ENCODE measurements around the gene RHOB. TPM values are rescaled to one million over a fixed set of nuclear protein-coding genes. Genes with fewer than 3 reads are reported as not detected.

The RHOB gene
- total RNA-seq, 2 donors from 2014 or later: 391 to 554 TPM

DNA sequence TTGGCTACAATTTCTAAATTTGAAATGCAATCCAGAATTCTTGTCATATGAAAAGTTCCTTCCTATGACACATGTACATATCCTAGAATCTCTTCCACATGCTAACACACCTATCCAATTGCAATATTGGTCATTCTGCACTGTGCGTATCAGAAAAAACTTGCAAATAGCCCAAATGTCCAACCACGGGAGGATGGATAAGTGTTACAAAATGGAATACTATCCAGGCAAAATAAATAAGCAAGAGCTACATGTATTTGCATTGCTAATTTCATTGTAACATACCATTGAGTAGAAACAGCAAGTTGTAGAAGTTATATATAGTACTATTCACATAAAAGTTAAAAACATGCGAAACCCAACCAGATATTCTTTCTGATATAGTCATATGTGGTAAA lies 15.6 kb upstream of the RHOB start:
- Histone ChIP-seq H3K27me3 (replicated peaks; ENCODE audit: insufficient read depth) (no peaks in the 10 kb centered on the region), H3K27ac (no peak overlapping the region), H3K36me3 (no peaks in the 10 kb centered on the region), H3K9me3 (no peaks in the 10 kb centered on the region), H3K4me1 (replicated peaks) (no peaks in the 10 kb centered on the region), H3K4me3 (no peak overlapping the region)
- TF ChIP-seq POLR2A (IDR thresholded peaks at IDR 0.05) (no peak), POLR2AphosphoS5 (IDR thresholded peaks at IDR 0.05) (no peak)
- TF ChIP-seq, protein P1, sequence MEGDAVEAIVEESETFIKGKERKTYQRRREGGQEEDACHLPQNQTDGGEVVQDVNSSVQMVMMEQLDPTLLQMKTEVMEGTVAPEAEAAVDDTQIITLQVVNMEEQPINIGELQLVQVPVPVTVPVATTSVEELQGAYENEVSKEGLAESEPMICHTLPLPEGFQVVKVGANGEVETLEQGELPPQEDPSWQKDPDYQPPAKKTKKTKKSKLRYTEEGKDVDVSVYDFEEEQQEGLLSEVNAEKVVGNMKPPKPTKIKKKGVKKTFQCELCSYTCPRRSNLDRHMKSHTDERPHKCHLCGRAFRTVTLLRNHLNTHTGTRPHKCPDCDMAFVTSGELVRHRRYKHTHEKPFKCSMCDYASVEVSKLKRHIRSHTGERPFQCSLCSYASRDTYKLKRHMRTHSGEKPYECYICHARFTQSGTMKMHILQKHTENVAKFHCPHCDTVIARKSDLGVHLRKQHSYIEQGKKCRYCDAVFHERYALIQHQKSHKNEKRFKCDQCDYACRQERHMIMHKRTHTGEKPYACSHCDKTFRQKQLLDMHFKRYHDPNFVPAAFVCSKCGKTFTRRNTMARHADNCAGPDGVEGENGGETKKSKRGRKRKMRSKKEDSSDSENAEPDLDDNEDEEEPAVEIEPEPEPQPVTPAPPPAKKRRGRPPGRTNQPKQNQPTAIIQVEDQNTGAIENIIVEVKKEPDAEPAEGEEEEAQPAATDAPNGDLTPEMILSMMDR (IDR thresholded peaks at IDR 0.05): no peak
- intact Hi-C loops (cut with DNase I): no loop called here
- 94% methylated on average over 3 of the region's 3 CpGs for WGBS
- DNase-seq (ENCODE audit: low spot score): no peak

DNA sequence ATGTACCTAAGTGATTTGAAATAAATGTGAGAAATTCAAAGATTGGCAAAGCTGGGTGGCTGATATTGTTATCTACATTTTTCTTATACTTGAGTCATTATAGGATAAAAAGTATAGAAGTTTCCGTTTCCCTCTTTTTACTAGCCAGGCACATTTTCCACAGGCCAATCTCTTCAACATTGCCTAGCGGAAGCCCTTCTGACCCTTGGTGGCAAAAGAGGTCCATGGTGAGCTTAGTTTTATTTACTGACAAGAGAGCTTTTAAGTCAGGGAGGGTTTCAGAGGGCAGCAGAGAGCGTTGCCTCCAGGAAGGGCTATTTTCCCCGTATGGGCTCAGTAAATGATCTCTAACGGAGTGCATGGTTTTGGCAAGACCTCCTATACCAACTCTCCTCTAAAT lies 15.1 kb upstream of the RHOB start:
- Histone ChIP-seq H3K9me3 (no peaks in the 10 kb centered on the region), H3K27me3 (replicated peaks; ENCODE audit: insufficient read depth) (no peaks in the 10 kb centered on the region), H3K4me1 (replicated peaks) (no peaks in the 10 kb centered on the region), H3K27ac (no peak overlapping the region), H3K36me3 (no peaks in the 10 kb centered on the region), H3K4me3 (no peak overlapping the region)
- 73% methylated on average over 5 of the region's 5 CpGs for WGBS
- no peak for DNase-seq (ENCODE audit: low spot score)
- TF ChIP-seq, protein P1 (IDR thresholded peaks at IDR 0.05): no peak
- TF ChIP-seq POLR2A (IDR thresholded peaks at IDR 0.05) (no peak), POLR2AphosphoS5 (IDR thresholded peaks at IDR 0.05) (no peak)
- intact Hi-C loops (cut with DNase I): no loop called here

DNA sequence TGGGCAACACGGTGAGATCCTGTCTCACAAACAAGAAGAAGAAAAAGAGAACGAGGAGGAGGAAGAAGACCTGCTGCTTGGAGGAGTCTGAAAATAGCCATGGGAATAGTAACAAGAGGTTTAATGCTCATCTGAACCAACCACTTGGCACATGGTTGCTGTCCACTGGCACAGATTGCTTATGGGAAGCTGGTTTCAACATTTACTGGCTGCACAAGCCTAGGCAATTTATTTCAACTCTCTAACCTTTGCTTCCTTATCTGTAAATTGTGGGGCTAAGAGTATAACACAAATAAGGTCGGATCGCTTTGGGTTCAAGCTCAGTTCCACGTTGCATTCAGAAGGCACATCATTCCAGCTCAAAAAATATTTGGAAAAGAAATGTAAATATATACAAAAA lies 14.2 kb upstream of the RHOB start:
- H3K36me3 ChIP-seq: no peaks in the 10 kb centered on the region
- H3K4me3 ChIP-seq: no peak overlapping the region
- no peaks in the 10 kb centered on the region for H3K9me3 ChIP-seq
- H3K27ac ChIP-seq: no peak overlapping the region
- 81% methylated on average over 5 of the region's 5 CpGs for WGBS
- TF ChIP-seq, protein P1 (IDR thresholded peaks at IDR 0.05): no peak
- TF ChIP-seq POLR2AphosphoS5 (IDR thresholded peaks at IDR 0.05): peak; percentile 22
- no peak for TF ChIP-seq POLR2A (IDR thresholded peaks at IDR 0.05)
- no peaks in the 10 kb centered on the region for H3K27me3 ChIP-seq (replicated peaks; ENCODE audit: insufficient read depth)
- intact Hi-C loops (cut with DNase I): no loop called here
- H3K4me1 ChIP-seq (replicated peaks): no peaks in the 10 kb centered on the region
- no peak for DNase-seq (ENCODE audit: low spot score)

DNA sequence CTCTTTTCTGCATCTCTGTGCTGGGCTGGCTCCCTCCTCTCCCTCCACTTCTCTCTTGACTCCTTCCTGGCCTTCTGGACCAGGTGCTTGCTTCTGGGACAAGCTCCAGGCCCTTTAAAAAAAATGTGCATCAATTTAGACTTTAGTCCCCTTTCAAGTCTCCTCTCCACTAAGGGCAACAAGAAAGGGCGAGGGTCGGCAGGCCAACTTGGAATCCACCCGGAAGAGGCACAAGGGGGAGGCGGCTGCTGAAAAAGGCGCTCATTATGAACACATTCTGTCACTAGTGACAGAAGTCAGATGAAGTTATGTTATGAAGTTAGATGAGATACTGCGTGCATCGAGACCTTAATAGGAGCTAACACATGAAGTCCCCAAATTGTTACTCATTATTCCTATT lies 13.6 kb upstream of the RHOB start:
- no peaks in the 10 kb centered on the region for H3K27me3 ChIP-seq (replicated peaks; ENCODE audit: insufficient read depth)
- intact Hi-C loops (cut with DNase I): no loop called here
- WGBS: 96% methylated on average over 7 of the region's 7 CpGs
- no peaks in the 10 kb centered on the region for H3K36me3 ChIP-seq
- no peak for DNase-seq (ENCODE audit: low spot score)
- H3K4me1 ChIP-seq (replicated peaks): no peaks in the 10 kb centered on the region
- no peaks in the 10 kb centered on the region for H3K9me3 ChIP-seq
- H3K4me3 ChIP-seq: no peak overlapping the region
- H3K27ac ChIP-seq: no peak overlapping the region
- TF ChIP-seq, protein P1 (IDR thresholded peaks at IDR 0.05): no peak
- no peak for TF ChIP-seq POLR2AphosphoS5 (IDR thresholded peaks at IDR 0.05)
- TF ChIP-seq POLR2A (IDR thresholded peaks at IDR 0.05): no peak

DNA sequence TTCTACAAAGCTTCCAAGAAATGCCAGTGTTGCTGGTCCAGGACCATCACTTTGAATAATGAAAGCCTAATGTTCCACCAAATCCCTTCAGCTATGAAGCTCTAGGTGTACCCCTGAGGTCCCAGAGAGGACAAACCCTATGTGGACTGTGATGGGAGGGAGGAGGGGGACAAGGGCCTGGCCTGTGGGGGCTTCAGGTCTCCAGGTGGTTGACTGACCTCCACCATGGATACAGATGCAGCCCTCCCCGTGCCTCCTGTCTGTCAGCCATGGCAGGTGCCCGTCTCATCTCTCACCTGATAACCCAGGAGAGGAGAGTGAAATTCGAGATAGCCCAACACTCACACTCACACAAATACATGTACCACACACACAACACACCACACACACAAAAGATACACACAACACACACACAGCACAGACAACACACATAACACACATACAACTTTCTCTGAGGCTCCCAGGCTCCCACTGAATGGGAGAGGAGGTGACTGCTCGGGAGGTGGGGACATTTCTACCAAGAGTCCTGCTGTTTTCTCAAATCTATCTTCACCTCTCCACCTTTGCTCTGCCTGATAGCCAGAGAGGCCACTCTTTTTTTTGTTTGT lies 12.8 kb upstream of the RHOB start:
- Histone ChIP-seq H3K27ac (peak overlapping the region; percentile 66 to 79), H3K4me3 (no peak overlapping the region), H3K9me3 (no peaks in the 10 kb centered on the region), H3K36me3 (no peaks in the 10 kb centered on the region), H3K4me1 (replicated peaks) (no peaks in the 10 kb centered on the region), H3K27me3 (replicated peaks; ENCODE audit: insufficient read depth) (no peaks in the 10 kb centered on the region)
- 90% methylated on average over 4 of the region's 4 CpGs for WGBS
- no peak for DNase-seq (ENCODE audit: low spot score)
- intact Hi-C loops (cut with DNase I): no loop called here
- TF ChIP-seq POLR2AphosphoS5 (IDR thresholded peaks at IDR 0.05): no peak
- TF ChIP-seq, protein P1 (IDR thresholded peaks at IDR 0.05): no peak
- TF ChIP-seq POLR2A (IDR thresholded peaks at IDR 0.05): no peak

Data from prostate gland (tissue), 2 donors.